ENCODE measurements around the gene SAMD7. TPM values are rescaled to one million over a fixed set of nuclear protein-coding genes. Genes with fewer than 3 reads are reported as not detected.
A peak's percentile ranks its signal among the peaks of the same experiment; 100 is the strongest.

Gene SAMD7
- total RNA-seq, 1 donor from 2014 or later: not detected

- intact Hi-C loops (cut with micrococcal nuclease): loop anchor here (1.0 to 10.0 kb wide), 4 partner anchors 34 to 899 kb away; partner anchors contain the start of gene SKIL
- DNase-seq: no peak
- peak overlapping the region; percentile 99 for H3K27ac Mint-ChIP-seq
- H3K4me3 Mint-ChIP-seq: peak overlapping the region; percentile 98
- H3K36me3 Mint-ChIP-seq (ENCODE audit: low read depth): peaks cover 10% of the 10 kb centered on the region
- H3K4me1 Mint-ChIP-seq: peaks cover 28% of the 10 kb centered on the region
- H3K9me3 Mint-ChIP-seq: peaks cover 6% of the 10 kb centered on the region
- H3K27me3 Mint-ChIP-seq: peaks cover 5% of the 10 kb centered on the region
These were observed 54.4 kb downstream of the SAMD7 start for GRCh38 chr3:169965562-169966427.

DNA sequence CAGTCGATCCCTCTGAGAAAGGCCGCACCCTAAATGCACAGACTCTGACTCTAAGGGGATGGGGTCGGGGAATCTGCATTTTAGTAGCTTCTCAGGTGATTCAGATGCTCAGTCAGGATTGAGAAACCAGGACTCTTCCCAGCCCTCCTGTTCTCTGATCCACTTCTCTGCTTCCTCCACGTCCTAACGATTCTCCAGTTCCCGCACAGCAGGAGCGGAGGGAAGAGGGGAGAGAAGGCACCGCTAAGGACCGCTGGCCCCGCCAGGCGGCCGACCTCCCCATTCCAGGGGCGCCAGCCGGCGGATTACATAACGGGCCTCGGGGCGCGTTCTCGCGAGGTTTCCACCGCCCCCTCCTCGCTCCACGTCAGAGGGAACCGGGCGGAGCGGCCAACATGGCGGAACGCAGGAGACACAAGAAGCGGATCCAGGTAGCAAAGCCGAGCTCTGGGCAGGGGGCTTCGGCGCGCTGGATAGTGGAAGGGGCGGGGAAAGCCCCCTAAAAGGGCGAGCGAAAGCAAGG lies 55.1 kb downstream of the SAMD7 start, which contains the start of gene SEC62:
Gene SEC62, plus strand, starts transcription at position 380 of the 523 bp plus-strand sequence. Its CDS starts 16 bp downstream, at position 396.
- intact Hi-C loops (cut with micrococcal nuclease): loop anchor here (1.0 to 10.0 kb wide), 4 partner anchors 33 to 898 kb away; partner anchors contain the start of gene SKIL
- peaks cover 6% of the 10 kb centered on the region for H3K9me3 Mint-ChIP-seq
- H3K27ac Mint-ChIP-seq: peak within 1 kb of the TSS; percentile 99
- peaks cover 3% of the 10 kb centered on the region for H3K27me3 Mint-ChIP-seq
- peak within 1 kb of the TSS; percentile 98 for H3K4me3 Mint-ChIP-seq
- DNase-seq: peak; percentile 98
- peaks cover 15% of the 10 kb centered on the region for H3K36me3 Mint-ChIP-seq (ENCODE audit: low read depth)
- H3K4me1 Mint-ChIP-seq: peaks cover 28% of the 10 kb centered on the region

DNA sequence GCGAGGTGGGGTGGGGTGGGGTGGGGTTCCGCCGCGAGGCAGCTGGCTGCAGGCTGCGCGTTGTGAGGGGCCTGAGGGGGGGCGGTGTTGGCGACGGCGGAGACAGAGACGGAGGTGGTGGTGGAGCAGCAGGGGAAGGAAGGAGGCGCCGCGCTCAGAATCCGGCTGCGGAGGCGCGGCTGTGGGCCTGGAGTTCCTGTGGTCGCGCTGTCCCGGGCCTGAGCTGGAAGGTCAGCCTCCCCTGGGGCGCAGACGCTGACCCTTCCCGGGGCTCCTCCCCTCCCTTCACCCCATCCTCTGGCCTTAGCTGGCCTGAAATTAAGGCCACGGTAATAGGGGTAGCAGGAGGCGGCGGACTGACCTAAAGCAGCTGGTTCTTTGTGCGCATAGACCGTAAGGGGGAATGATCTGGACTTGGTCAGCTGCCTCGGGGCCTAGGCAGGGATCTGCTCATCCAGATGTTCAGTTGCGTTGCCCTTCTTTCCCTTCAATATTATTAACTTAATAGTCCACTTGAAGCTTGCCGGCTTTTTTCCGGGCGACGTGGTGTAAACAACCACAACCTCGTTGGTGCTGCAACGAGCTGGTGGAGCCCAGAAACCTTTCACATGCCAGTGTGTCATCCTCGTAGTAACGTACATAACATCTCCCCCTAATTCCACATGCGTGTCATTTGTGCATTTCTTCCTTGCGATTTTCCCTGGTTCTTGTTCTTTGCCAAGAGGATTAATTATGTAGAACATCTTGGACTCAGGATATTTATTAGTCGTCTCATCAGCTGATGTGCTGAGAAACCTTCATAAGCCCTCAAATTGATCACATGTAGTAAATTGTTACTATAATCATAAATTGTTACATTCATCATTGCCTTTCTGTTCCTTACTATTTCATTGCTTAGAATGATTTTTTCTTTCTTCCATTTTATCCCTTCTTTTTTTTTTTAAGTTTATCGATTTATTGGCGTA lies 55.9 kb downstream of the SAMD7 start:
- Mint-ChIP-seq H3K9me3 (peaks cover 6% of the 10 kb centered on the region), H3K27me3 (peaks cover 3% of the 10 kb centered on the region), H3K27ac (peak overlapping the region; percentile 99), H3K4me1 (peaks cover 33% of the 10 kb centered on the region), H3K4me3 (peak overlapping the region; percentile 98), H3K36me3 (ENCODE audit: low read depth) (peaks cover 20% of the 10 kb centered on the region)
- peak; percentile 79 for DNase-seq
- intact Hi-C loops (cut with micrococcal nuclease): loop anchor here (1.0 to 10.0 kb wide), 7 partner anchors 32 to 898 kb away; partner anchors contain the start of gene SKIL

- Mint-ChIP-seq H3K36me3 (ENCODE audit: low read depth) (peaks cover 22% of the 10 kb centered on the region), H3K27ac (no peak overlapping the region), H3K27me3 (peaks cover 3% of the 10 kb centered on the region), H3K9me3 (peaks cover 6% of the 10 kb centered on the region), H3K4me1 (peaks cover 34% of the 10 kb centered on the region), H3K4me3 (peak overlapping the region; percentile 98)
- DNase-seq: no peak
- intact Hi-C loops (cut with micrococcal nuclease): loop anchor here (5.0 to 10.0 kb wide), 2 partner anchors 389 to 896 kb away; partner anchors contain the start of gene SKIL
These were observed 57.0 kb downstream of the SAMD7 start for GRCh38 chr3:169968224-169968885.

DNA sequence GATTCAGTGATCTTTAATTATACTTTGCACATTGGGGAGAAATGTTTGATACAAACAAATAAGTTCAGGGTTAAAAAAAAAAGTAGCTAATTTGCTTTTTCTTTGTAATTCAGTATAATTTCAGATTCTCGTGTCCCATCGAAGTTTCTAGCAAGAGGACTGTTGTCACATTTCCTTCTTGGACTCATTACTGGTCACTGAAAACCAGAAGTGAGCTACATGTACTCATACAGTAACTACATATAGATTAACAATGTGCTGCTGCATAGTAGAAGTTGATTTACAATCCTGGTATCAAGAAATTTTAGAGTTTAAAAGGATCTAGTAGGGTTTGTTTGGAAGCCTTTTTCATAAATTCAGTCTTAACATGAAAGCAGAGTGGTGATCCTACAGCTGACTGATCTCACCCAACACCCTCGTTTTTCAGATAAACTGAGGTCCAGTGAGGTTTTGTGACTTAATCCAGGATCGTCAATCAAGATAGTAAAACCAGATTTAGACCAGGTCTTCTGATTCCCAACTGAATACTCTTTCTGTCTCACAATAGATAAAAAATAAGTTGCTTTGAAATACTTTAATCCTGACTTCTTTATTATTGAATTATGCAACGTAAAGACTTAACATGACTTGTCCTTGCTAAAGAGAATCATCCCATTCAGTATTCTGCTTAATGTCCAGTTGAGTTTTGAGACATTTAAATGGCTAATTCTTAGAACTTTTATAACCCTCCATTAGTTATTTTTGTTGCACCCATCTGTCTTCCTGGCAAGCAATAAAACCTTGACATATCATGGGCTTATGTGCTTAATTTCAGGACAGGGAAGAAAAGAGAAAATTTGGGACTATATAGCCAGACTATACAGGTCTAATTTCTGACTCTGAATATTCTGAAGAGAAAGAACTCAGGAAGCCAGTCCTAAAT lies 58.1 kb downstream of the SAMD7 start:
- Mint-ChIP-seq H3K9me3 (peaks cover 1% of the 10 kb centered on the region), H3K4me1 (peaks cover 37% of the 10 kb centered on the region), H3K27ac (no peak overlapping the region), H3K36me3 (ENCODE audit: low read depth) (peaks cover 29% of the 10 kb centered on the region), H3K27me3 (peaks cover under 1% of the 10 kb centered on the region), H3K4me3 (no peak overlapping the region)
- no peak for DNase-seq
- intact Hi-C loops (cut with micrococcal nuclease): loop anchor here (5.0 to 10.0 kb wide), 2 partner anchors 388 to 895 kb away; partner anchors contain the start of gene SKIL

DNA sequence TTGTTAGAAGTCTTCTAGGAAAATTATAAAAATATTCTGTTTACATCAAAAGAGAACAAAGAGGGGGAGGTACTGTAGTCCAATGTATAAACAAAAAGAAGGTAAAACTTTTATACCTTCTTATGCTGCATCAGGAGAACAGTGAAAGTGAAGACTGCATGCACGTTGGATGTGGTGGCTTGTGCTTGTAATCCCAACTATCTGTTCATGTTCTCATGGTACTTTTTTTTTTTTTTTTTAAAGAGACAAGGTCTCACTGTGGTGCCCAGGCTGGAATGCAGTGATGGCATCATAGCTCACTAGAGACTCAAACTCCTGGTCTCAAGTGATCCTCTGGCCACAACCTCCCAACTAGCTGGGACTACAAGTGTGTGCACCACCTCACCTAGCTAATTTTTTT lies 59.5 kb downstream of the SAMD7 start:
- no peak for DNase-seq
- Mint-ChIP-seq H3K9me3 (no peaks in the 10 kb centered on the region), H3K4me1 (peaks cover 34% of the 10 kb centered on the region), H3K36me3 (ENCODE audit: low read depth) (peaks cover 31% of the 10 kb centered on the region), H3K27ac (no peak overlapping the region), H3K4me3 (no peak overlapping the region), H3K27me3 (no peaks in the 10 kb centered on the region)
- intact Hi-C loops (cut with micrococcal nuclease): no loop called here

- no peaks in the 10 kb centered on the region for H3K9me3 Mint-ChIP-seq
- intact Hi-C loops (cut with micrococcal nuclease): no loop called here
- H3K4me1 Mint-ChIP-seq: peaks cover 28% of the 10 kb centered on the region
- no peak overlapping the region for H3K4me3 Mint-ChIP-seq
- DNase-seq: no peak
- no peaks in the 10 kb centered on the region for H3K27me3 Mint-ChIP-seq
- no peak overlapping the region for H3K27ac Mint-ChIP-seq
- peaks cover 35% of the 10 kb centered on the region for H3K36me3 Mint-ChIP-seq (ENCODE audit: low read depth)
These were observed 60.1 kb downstream of the SAMD7 start for GRCh38 chr3:169971522-169971921.

DNA sequence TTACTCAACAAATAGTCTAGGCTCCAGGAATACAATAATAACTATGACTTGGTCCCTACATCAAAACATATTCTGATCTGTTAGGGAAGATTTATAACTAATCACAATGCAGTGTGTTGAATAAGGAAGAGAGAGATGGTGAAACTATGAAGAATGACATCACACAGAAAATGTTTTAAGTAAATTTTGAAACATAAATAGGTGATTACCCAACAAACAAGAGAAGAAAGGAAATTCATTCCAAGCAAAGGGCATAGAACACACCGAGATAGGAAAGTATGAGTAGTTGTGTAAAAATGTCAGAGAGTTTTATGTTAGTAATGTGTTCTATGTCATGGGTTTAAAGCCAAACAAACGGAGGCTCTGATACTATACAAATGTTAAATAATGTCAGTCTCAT lies 68.7 kb downstream of the SAMD7 start:
- Mint-ChIP-seq H3K27ac (no peak overlapping the region), H3K27me3 (no peaks in the 10 kb centered on the region), H3K4me3 (no peak overlapping the region), H3K36me3 (ENCODE audit: low read depth) (peaks cover 64% of the 10 kb centered on the region), H3K4me1 (peaks cover 9% of the 10 kb centered on the region), H3K9me3 (no peaks in the 10 kb centered on the region)
- DNase-seq: no peak
- intact Hi-C loops (cut with micrococcal nuclease): no loop called here

GRCh38 chr3:169984292-169984691 lies 72.9 kb downstream of the SAMD7 start:
- Mint-ChIP-seq H3K4me3 (no peak overlapping the region), H3K9me3 (no peaks in the 10 kb centered on the region), H3K4me1 (peaks cover 9% of the 10 kb centered on the region), H3K27me3 (no peaks in the 10 kb centered on the region), H3K27ac (no peak overlapping the region), H3K36me3 (ENCODE audit: low read depth) (peaks cover 63% of the 10 kb centered on the region)
- intact Hi-C loops (cut with micrococcal nuclease): no loop called here
- DNase-seq: no peak

Other genes starting within 250 kb of the SAMD7 start
- not detected in 2 replicates for gene MECOM, start 247.9 kb upstream of the SAMD7 start, total RNA-seq
- gene TERC, start 146.5 kb upstream of the SAMD7 start, total RNA-seq: 8.9 TPM in 1 of 2 replicates, not detected in the other
- 0.85 and 1.1 TPM in 2 replicates for gene ACTRT3, start 142.0 kb upstream of the SAMD7 start, total RNA-seq
- gene MYNN, start 138.2 kb upstream of the SAMD7 start, total RNA-seq: 15.9 and 17.2 TPM in 2 replicates
- 0.09 and 0.21 TPM in 2 replicates for gene LRRIQ4, start 98.7 kb upstream of the SAMD7 start, total RNA-seq
- 4.7 and 5.8 TPM in 2 replicates for gene LRRC34, start 98.7 kb upstream of the SAMD7 start, total RNA-seq
- gene LRRC31, start 41.6 kb upstream of the SAMD7 start, total RNA-seq: not detected in 2 replicates
- gene SEC62, start 55.2 kb downstream of the SAMD7 start, total RNA-seq: 72.1 and 72.4 TPM in 2 replicates
- 3.4 and 3.6 TPM in 2 replicates for gene GPR160, start 126.4 kb downstream of the SAMD7 start, total RNA-seq

Measured in activated CD4-positive, alpha-beta T cell treated with anti-CD3 and anti-CD28 coated beads, Interleukin-2, amount 10 ng/mL, durations not matched to agents 24 days and 14 days (primary cell).